Astrocyte of the spinal cord (primary cell): ENCODE data around the gene TBC1D26.
A peak's percentile ranks its signal among the peaks of the same experiment; 100 is the strongest.
"Not testable (repeated sequence)": the region's sequence is repeated elsewhere in the genome, so short reads cannot be mapped to it uniquely, and the experiment has no call there.

ENCODE experiments used
- DNase-seq: peaks from one replicate; pipeline ENCODE4 v3.0.0; 2011; ENCODE audit warnings: low read depth, low spot score
- H3K4me3 ChIP-seq: 2 replicates; pipeline ENCODE4 v1.5.1; 2011; ENCODE audit warnings: low read depth, mild to moderate bottlenecking, low read length, moderate library complexity
- CTCF ChIP-seq: IDR thresholded peaks from 2 replicates; pipeline ENCODE4 v1.5.1; 2012; ENCODE audit warnings: low read depth, mild to moderate bottlenecking, low read length, inconsistent platforms
- in situ Hi-C: cut with HindIII; loops from 2 replicates; pipeline ENCODE4 v1.10.0; 2017; ENCODE audit warnings: low sequenced_read_pairs

TBC1D26 gene

GRCh38 chr17:15744074-15744676 is 12.1 kb downstream of the TBC1D26 start:
- DNase-seq, result no peak
- in situ Hi-C loops, result no loop called here
- TF ChIP-seq CTCF, result no peak
- no peak overlapping the region for H3K4me3 ChIP-seq

DNA sequence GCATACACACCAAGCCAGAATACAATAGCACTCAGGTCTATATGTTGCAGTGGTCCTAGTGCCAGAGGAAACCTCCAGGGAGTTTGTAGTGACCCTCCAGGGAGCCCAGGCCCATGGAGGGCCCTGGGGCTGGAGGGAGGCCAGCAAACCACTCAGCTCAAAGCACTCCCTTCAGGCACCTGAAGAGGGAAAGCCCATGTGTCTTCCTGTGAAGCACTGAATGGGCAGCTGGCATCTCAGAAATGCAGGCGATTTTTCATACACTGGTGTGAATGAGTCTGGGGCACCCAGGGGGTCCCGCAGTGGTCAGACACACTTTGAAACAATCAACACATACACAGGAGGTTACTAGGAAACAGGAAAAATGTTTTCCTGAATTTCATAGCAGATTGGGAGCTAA is 12.8 kb downstream of the TBC1D26 start:
- no peak overlapping the region for H3K4me3 ChIP-seq
- no peak for TF ChIP-seq CTCF
- in situ Hi-C loops, result no loop called here
- peak; percentile 39 for DNase-seq

GRCh38 chr17:15749403-15749802 is 17.3 kb downstream of the TBC1D26 start:
- H3K4me3 ChIP-seq, DNase-seq, in situ Hi-C loops: not testable (repeated sequence)

GRCh38 chr17:15768865-15769533 is 36.9 kb downstream of the TBC1D26 start:
- DNase-seq, H3K4me3 ChIP-seq, in situ Hi-C loops: not testable (repeated sequence)

DNA sequence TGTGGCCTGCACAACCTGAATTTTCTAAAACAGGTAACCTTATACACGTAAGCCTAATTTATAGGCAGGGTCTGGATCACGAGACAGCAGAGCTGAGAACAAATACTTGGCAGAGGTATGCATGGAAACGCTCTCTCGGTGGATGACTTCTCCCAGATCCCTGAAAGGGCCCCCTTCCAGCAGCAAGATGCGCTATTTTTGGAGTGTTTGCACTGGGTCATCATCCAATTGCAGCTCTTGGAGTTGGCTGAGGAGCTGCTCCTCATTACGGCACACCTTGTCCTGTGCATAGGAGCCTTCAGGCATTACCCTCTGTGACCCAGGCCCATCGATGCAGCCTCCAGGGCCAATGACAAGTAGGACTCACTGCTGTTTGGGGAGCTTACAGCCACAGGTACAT is 38.6 kb downstream of the TBC1D26 start:
- H3K4me3 ChIP-seq, DNase-seq, in situ Hi-C loops: not testable (repeated sequence)

DNA sequence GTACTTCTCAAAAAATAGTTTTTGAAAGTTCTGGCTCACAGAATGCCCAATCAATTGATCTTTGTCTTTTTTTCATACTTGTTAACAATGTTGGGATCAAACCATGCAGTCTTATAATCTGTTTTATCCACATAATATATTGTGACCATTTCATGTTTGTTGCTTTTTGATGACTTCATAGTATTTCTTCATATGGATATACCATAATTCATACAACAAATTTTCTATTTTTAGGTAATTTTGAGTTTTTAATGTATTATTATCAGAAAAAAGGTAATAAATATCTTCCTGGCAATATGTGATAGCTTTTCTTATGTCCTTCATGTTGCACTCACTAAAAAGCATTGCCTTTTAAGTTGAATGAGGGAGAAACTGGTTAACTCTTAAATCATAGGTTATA is 44.8 kb downstream of the TBC1D26 start:
- no peak for DNase-seq
- TF ChIP-seq CTCF, result no peak
- no peak overlapping the region for H3K4me3 ChIP-seq
- in situ Hi-C loops, result no loop called here

DNA sequence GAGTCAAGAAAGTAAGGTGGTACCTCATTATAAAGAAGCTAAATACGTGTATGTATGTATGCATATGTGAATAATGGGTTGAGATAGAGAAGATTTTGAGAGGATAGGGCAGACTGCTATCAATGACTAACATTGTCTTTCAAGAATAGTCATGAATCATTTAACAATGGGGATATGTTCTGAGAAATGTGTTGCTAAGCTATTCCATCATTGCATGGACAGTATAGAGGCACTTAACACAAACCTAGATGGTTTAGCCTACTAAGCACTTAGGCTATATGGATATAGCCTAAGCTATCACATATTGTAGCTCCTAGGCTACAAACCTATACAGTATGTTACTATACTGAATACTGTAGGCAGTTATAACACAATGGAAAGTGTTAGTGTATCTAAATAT is 45.2 kb downstream of the TBC1D26 start:
- no peak for TF ChIP-seq CTCF
- H3K4me3 ChIP-seq, result no peak overlapping the region
- DNase-seq, result no peak
- in situ Hi-C loops, result no loop called here

DNA sequence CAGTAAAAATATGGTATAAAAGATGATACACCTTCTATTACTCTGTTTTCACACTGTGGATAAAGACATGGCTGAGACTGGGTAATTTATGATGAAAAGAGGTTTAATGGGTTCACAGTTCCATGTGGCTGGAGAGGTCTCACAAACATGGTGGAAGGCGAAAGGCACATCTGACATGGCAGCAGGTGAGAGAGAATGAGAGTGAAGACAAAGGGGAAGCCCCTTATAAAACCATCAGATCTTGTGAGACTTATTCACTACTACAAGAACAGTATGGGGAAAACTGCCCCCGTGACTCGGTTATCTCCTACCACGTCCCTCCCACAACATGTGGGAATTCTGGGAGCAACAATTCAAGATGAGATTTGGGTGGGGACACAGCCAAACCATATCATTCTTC is 45.6 kb downstream of the TBC1D26 start:
- DNase-seq, result no peak
- no peak overlapping the region for H3K4me3 ChIP-seq
- TF ChIP-seq CTCF, result no peak
- in situ Hi-C loops, result no loop called here
